GM12872 (cell line): ENCODE data around the gene DYNLT2.

ENCODE experiments used
- TF ChIP-seq, protein P1 (sequence below): IDR thresholded peaks from 3 replicates; pipeline ENCODE4 v1.5.1; 2011; ENCODE audit warnings: low read depth, mild to moderate bottlenecking, low read length, moderate library complexity; ENCODE audit not compliant: insufficient read depth

The DYNLT2 gene

DNA sequence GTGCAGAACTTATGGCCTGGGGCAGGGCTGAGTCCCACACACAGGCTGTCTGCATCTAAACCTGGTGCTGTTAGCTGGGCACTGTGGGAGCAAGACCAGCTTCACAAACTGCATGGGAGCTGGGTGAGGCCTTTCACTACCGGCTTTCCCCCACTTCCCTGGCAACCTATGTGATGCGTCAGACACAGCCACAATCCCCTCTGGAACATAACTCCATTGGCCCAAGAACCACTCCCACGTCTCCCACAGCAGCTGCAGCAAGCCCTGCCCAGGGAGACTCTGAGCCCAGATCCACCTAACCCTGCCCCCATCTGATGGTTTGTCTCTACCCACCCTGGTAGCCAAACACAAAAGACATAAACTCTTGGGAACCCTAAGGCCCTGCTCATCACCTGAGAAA, 58.9 kb downstream of the DYNLT2 start:
- TF ChIP-seq, protein P1, sequence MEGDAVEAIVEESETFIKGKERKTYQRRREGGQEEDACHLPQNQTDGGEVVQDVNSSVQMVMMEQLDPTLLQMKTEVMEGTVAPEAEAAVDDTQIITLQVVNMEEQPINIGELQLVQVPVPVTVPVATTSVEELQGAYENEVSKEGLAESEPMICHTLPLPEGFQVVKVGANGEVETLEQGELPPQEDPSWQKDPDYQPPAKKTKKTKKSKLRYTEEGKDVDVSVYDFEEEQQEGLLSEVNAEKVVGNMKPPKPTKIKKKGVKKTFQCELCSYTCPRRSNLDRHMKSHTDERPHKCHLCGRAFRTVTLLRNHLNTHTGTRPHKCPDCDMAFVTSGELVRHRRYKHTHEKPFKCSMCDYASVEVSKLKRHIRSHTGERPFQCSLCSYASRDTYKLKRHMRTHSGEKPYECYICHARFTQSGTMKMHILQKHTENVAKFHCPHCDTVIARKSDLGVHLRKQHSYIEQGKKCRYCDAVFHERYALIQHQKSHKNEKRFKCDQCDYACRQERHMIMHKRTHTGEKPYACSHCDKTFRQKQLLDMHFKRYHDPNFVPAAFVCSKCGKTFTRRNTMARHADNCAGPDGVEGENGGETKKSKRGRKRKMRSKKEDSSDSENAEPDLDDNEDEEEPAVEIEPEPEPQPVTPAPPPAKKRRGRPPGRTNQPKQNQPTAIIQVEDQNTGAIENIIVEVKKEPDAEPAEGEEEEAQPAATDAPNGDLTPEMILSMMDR = no peak

DNA sequence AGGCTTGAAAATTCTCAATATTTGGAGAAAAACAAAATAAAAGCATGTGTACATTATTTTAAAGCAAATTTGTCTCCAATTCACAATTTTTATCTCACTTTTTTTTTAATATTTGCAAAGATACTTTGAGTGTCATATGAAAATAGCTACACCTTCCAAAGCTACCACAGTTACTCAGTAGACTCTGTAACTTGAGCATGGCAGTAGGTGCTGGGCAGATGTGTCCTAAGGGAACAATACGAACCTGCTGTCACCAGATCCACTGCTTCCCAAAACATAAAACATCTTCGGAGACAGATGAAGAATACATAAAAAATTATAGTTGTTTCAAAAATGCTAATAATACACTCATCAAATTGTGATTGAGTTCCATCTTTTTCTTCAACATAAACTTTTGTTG, 60.1 kb downstream of the DYNLT2 start:
- TF ChIP-seq, protein P1 = no peak
